CD4-positive, CD25-positive, alpha-beta regulatory T cell (primary cell): ENCODE results near the gene HPCAL1. TPM values are rescaled to one million over a fixed set of nuclear protein-coding genes. Genes with fewer than 3 reads are reported as not detected.

ENCODE experiments used
- ATAC-seq, 2 donors: fragments of 150-1000 bp; cut with Tn5 transposase; one replicate each; pipeline ENCODE4 v1.10.0; 2021; ENCODE audit warnings: low read depth in 2 of 2, moderate number of reproducible peaks in 2 of 2, moderate library complexity in 1 of 2
- DNase-seq, 3 donors: peaks; one replicate each; pipeline versions ENCODE4 v3.0.0 to v3.0.0-alpha.2; 2012 to 2022; ENCODE audit warnings: mixed read lengths in 1 of 3
- H3K27ac ChIP-seq: one replicate; pipeline ENCODE4 v1.7.0; 2013; ENCODE audit warnings: mild to moderate bottlenecking, low read length; ENCODE audit not compliant: insufficient read depth, poor library complexity, severe bottlenecking
- H3K27me3 ChIP-seq: one replicate; pipeline ENCODE4 v1.7.0; 2013; ENCODE audit warnings: low read length; ENCODE audit not compliant: control insufficient read depth, insufficient read depth
- H3K36me3 ChIP-seq: one replicate; pipeline ENCODE4 v1.7.0; 2013; ENCODE audit warnings: mild to moderate bottlenecking, low read length, moderate library complexity; ENCODE audit not compliant: control insufficient read depth, insufficient read depth
- H3K4me1 ChIP-seq: 2 replicates; pipeline ENCODE4 v1.7.0; 2013; ENCODE audit warnings: mild to moderate bottlenecking, low read length; ENCODE audit not compliant: insufficient read depth, control insufficient read depth, poor library complexity, severe bottlenecking
- H3K4me3 ChIP-seq: one replicate; pipeline ENCODE4 v1.7.0; 2013; ENCODE audit warnings: low read depth, mild to moderate bottlenecking, low read length, moderate library complexity
- H3K9me3 ChIP-seq, 2 experiments: 1 replicate in 1 of 2; 2 replicates in 1 of 2; pipeline ENCODE4 v1.7.0; 2013; ENCODE audit warnings: low read length in 2 of 2, mild to moderate bottlenecking in 1 of 2, moderate library complexity in 1 of 2; ENCODE audit not compliant: control insufficient read depth in 2 of 2
- H3K27ac Mint-ChIP-seq, 3 donors: one replicate each; pipeline ENCODE4 v1.8.0; 2020 to 2022; ENCODE audit warnings: mild to moderate bottlenecking in 3 of 3, mixed read lengths in 3 of 3, moderate library complexity in 2 of 3
- H3K27me3 Mint-ChIP-seq: one replicate; pipeline ENCODE4 v1.8.0; 2022; ENCODE audit warnings: mild to moderate bottlenecking, mixed read lengths
- H3K36me3 Mint-ChIP-seq: one replicate; pipeline ENCODE4 v1.8.0; 2020; ENCODE audit warnings: mixed read lengths
- H3K4me1 Mint-ChIP-seq, 4 donors: one replicate each; pipeline ENCODE4 v1.8.0; 2020 to 2022; ENCODE audit warnings: mixed read lengths in 4 of 4, mild to moderate bottlenecking in 1 of 4
- H3K4me3 Mint-ChIP-seq, 4 donors: one replicate each; pipeline ENCODE4 v1.8.0; 2020 to 2022; ENCODE audit warnings: mild to moderate bottlenecking in 4 of 4, mixed read lengths in 4 of 4, moderate library complexity in 3 of 4
- H3K9me3 Mint-ChIP-seq, 7 donors: one replicate each; pipeline ENCODE4 v1.8.0; 2020 to 2022; ENCODE audit warnings: mixed read lengths in 7 of 7, mild to moderate bottlenecking in 3 of 7, moderate library complexity in 2 of 7
- polyA plus RNA-seq, 4 donors: library from polyadenylated mRNA; unstranded; fragments of 300-500 nt; fragmentation: Illumina TruSeq; gene quantifications; one replicate each; pipeline ENCODE4 v1.2.3, GENCODE V29; 2021
- total RNA-seq: library from RNA; stranded (reverse); gene quantifications from one replicate; pipeline ENCODE4 v1.2.3, GENCODE V29; 2022

HPCAL1 gene
- total and polyA plus RNA-seq, 5 donors from 2014 or later = 33.8 to 95.6 (median 84.8) TPM

DNA sequence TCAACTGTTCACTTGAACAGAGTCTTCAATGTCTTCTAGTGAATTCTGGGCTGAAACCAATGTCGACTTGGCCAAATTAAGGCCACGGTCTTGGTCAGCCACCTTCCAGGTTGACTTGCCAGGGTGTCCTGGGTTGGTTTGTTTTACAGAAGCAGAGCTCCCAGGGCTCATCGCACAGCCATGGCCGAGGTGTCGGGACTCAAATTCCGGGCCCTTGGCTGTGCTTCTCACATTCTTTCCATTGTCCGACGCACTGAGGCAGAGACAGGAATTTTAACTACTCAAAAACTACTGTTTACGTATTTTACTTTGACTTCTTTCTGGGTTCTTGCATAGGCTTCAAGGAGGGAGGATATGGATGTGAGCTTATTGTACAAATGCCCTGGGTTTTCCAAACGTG, 51.7 kb downstream of the HPCAL1 start:
- H3K4me1 ChIP-seq = no peaks in the 10 kb centered on the region
- ATAC-seq (no peak), DNase-seq (no peak)
- Mint-ChIP-seq H3K4me1 (peaks cover 0 to 49% (median 20%) of the 10 kb centered on the region in 4 donors), H3K4me3 (no peak overlapping the region), H3K36me3 (peaks cover 27% of the 10 kb centered on the region), H3K27ac (peak overlapping the region in 1 of 3 donors; percentile 81), H3K27me3 (no peaks in the 10 kb centered on the region), H3K9me3 (no peaks in the 10 kb centered on the region)
- H3K27ac ChIP-seq = no peak overlapping the region
- peaks cover 9% of the 10 kb centered on the region for H3K36me3 ChIP-seq
- no peaks in the 10 kb centered on the region for H3K27me3 ChIP-seq
- H3K4me3 ChIP-seq = no peak overlapping the region
- H3K9me3 ChIP-seq = no peaks in the 10 kb centered on the region

DNA sequence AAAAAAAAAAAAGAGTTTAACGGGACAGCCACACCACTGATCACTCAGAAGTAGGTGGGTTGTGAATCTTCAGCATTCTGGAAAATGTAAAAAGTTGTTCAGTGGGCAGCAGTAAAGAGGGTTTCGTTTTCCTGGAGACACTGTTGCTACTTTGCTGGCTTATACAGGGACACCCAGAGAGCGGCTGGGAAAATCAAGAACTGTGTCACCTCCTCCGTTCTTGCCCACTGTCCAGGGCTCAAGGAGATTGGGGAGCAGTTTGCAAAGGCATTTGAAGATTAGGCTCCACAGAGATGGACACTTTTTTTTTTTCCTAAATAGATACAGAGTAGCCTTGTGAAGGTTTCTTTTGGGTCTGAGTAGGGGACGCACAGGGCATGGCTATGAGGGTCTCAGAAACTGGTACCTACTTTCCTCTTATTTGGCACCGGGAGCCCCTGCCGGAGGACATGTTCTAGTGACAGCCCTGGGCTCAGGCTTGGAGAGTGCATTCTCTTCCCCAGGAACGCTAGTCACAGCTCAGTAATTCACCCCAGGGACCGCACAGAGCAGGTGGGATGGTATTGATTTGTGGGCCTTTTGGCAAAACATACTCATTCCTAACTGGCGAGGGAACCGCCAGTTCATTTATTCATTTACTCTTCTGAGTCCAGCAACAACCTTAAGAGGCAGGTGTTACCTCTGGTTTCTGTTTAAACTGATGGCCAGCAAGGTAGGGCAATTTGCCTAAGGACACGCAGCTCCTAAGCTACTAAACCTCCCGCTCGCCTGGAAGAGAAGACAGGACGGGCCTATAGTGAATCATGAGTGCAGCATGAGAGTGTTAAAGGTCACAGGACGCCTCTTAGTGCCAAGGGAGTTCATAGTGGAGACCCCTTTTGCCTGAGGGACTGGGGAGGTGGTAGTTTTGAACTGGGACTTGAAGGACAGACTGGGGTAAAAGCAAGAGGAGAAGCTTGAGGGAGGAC, 53.1 kb downstream of the HPCAL1 start:
- H3K27ac ChIP-seq = no peak overlapping the region
- peaks cover 9% of the 10 kb centered on the region for H3K36me3 ChIP-seq
- H3K27ac Mint-ChIP-seq = peak overlapping the region in 2 of 3 donors; percentile 40 to 69
- ATAC-seq = no peak
- no peak overlapping the region for H3K4me3 ChIP-seq
- no peak for DNase-seq
- H3K9me3 Mint-ChIP-seq = no peaks in the 10 kb centered on the region
- no peak overlapping the region for H3K4me3 Mint-ChIP-seq
- H3K27me3 Mint-ChIP-seq = no peaks in the 10 kb centered on the region
- H3K4me1 Mint-ChIP-seq = peaks cover 0 to 50% (median 17%) of the 10 kb centered on the region in 4 donors
- no peaks in the 10 kb centered on the region for H3K9me3 ChIP-seq
- peaks cover 24% of the 10 kb centered on the region for H3K36me3 Mint-ChIP-seq
- H3K27me3 ChIP-seq = no peaks in the 10 kb centered on the region
- H3K4me1 ChIP-seq = no peaks in the 10 kb centered on the region

DNA sequence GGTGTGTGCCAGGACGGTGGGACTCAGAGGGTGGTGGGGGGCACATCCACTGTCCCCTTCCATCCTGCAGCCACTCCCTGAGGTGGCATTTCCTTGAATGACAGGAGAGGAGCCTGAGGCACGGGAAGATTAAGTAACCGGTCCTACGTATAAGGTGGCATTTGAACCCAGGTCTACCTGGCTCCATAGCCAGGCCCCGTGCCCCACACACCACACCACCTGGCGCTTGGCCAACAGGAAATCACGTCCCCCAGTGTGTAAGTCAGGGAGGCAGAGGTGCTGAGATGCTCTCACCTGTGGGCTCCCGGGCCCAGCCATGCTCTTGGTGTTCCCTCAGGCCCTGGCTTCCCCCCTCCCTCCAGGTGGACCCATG, 53.7 kb downstream of the HPCAL1 start:
- H3K27ac Mint-ChIP-seq = peak overlapping the region in 2 of 3 donors; percentile 40 to 69
- peaks cover 0 to 47% (median 17%) of the 10 kb centered on the region in 4 donors for H3K4me1 Mint-ChIP-seq
- H3K4me3 Mint-ChIP-seq = no peak overlapping the region
- Histone ChIP-seq H3K4me3 (no peak overlapping the region), H3K9me3 (no peaks in the 10 kb centered on the region), H3K4me1 (no peaks in the 10 kb centered on the region), H3K27ac (no peak overlapping the region), H3K36me3 (peaks cover 9% of the 10 kb centered on the region), H3K27me3 (no peaks in the 10 kb centered on the region)
- DNase-seq (no peak), ATAC-seq (no peak)
- peaks cover 19% of the 10 kb centered on the region for H3K36me3 Mint-ChIP-seq
- no peaks in the 10 kb centered on the region for H3K9me3 Mint-ChIP-seq
- H3K27me3 Mint-ChIP-seq = no peaks in the 10 kb centered on the region

DNA sequence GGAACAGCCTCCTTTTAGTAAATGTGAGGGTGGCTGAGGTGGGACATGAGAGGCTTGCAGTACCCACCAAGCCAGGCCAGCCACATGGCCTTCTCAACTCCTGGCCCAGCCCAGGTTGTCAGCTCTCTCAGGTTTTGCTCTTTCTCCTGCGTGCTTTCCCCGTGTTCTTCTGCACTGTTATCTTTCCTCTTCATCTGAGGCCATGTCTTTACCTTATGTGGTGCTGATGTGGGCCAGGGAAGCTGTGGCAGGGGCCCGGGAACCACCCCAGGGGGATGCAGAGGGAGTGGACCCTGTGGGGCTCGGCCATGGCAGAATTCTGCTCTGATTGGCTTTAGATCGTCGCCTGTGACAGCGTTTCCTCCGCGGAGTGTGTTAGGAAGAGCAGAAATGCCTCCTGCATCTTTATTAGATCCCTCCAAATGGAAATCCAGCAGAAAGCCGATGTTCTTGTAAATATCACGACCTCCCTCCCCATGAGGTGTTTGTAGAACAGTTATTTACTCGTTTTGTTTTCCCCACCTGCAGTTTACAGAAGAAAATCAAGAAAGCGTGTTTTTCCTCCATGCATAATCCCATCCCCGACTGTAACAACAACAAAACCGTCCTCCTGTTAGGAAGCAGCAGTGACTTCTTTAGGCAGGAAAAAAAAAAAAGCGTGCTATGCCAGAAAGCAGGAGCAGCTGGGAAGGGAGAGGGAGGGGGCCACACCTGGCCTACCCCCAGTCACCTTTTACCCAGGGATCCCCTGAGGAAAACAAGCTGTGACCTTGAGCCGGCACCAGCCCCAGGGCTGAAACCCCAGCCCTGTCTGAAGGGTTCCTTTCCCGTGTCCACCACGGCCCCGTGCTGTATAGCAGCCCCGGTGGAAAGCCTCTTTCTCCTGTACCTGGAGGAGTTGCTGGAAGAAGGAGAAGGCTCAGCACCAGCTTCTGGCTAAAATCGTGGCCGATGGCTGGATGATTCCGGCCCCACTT, 54.8 kb downstream of the HPCAL1 start:
- no peak for ATAC-seq
- Mint-ChIP-seq H3K4me3 (peak overlapping the region in 1 of 4 donors; percentile 51), H3K36me3 (peaks cover 18% of the 10 kb centered on the region)

DNA sequence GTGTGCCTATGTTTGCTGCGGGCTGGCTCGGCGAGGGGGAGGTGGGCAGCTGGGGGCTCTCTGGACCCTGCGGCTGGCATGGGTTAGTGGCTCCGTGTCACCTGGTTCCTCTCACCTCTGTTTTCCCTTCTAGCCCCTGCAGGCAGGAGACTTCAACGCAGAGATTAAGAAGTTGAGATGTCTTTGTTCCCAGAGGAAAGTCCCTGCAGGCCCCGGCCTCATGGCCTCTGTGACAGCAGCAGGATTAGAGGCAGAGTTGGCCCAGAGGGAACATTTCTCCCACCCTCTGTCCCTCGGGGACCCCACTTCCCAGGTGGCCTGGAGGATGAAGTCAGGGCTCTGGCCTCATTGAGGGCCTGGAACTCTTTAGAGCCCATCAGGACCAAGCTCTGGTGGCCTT, 56.5 kb downstream of the HPCAL1 start:
- Histone ChIP-seq H3K27ac (no peak overlapping the region), H3K4me3 (no peak overlapping the region), H3K27me3 (no peaks in the 10 kb centered on the region), H3K9me3 (no peaks in the 10 kb centered on the region), H3K4me1 (no peaks in the 10 kb centered on the region), H3K36me3 (peaks cover 4% of the 10 kb centered on the region)
- no peaks in the 10 kb centered on the region for H3K9me3 Mint-ChIP-seq
- no peak overlapping the region for H3K4me3 Mint-ChIP-seq
- DNase-seq (no peak), ATAC-seq (no peak)
- peaks cover 18% of the 10 kb centered on the region for H3K36me3 Mint-ChIP-seq
- peak overlapping the region in 1 of 3 donors; percentile 46 for H3K27ac Mint-ChIP-seq
- no peaks in the 10 kb centered on the region for H3K27me3 Mint-ChIP-seq
- H3K4me1 Mint-ChIP-seq = peaks cover 0 to 47% (median 15%) of the 10 kb centered on the region in 4 donors

More for the DNA sequence above, 54.8 kb downstream of the HPCAL1 start:
- Histone ChIP-seq H3K36me3 (peaks cover 9% of the 10 kb centered on the region), H3K27me3 (no peaks in the 10 kb centered on the region), H3K4me3 (no peak overlapping the region), H3K9me3 (no peaks in the 10 kb centered on the region), H3K27ac (no peak overlapping the region), H3K4me1 (no peaks in the 10 kb centered on the region)
- H3K27ac Mint-ChIP-seq = peak overlapping the region in 1 of 3 donors; percentile 69
- peaks cover 0 to 45% (median 19%) of the 10 kb centered on the region in 4 donors for H3K4me1 Mint-ChIP-seq
- no peaks in the 10 kb centered on the region for H3K9me3 Mint-ChIP-seq
- no peak for DNase-seq
- no peaks in the 10 kb centered on the region for H3K27me3 Mint-ChIP-seq

DNA sequence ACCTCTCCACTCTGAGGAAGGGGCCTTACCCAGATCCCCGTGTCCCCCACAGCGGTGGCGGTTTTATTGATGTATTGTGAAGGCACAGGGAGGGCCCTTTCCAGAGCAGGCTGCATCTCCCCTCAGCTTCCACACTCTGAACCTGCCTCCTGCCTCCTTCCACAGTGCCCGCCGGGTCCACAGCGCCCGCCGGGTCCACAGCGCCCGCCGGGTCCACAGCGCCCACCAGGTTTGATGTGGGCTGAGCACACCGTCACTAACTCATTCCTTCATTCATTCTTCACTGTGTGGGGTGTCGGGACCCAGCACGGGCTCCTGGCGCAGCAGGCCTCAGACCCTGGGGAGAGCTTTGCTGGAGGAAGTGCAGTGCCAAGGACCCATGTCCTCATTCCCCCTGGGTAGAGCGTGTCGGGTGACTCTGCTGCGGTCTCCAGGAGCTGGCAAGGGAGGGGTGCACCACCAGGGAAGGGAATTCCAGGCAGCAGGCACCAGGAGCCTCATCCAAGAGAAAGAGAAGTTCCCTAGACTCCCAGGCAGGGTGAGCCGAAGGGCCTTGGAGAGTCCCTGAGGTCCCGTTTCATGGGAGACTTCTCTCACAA, 57.1 kb downstream of the HPCAL1 start:
- Histone ChIP-seq H3K27me3 (no peaks in the 10 kb centered on the region), H3K9me3 (no peaks in the 10 kb centered on the region), H3K27ac (no peak overlapping the region), H3K4me1 (no peaks in the 10 kb centered on the region), H3K36me3 (no peaks in the 10 kb centered on the region), H3K4me3 (no peak overlapping the region)
- H3K4me1 Mint-ChIP-seq = peaks cover 0 to 46% (median 15%) of the 10 kb centered on the region in 4 donors
- no peak overlapping the region for H3K4me3 Mint-ChIP-seq
- no peak for DNase-seq
- no peak for ATAC-seq
- peaks cover 14% of the 10 kb centered on the region for H3K36me3 Mint-ChIP-seq
- no peaks in the 10 kb centered on the region for H3K27me3 Mint-ChIP-seq
- H3K9me3 Mint-ChIP-seq = no peaks in the 10 kb centered on the region
- H3K27ac Mint-ChIP-seq = peak overlapping the region in 1 of 3 donors; percentile 46

DNA sequence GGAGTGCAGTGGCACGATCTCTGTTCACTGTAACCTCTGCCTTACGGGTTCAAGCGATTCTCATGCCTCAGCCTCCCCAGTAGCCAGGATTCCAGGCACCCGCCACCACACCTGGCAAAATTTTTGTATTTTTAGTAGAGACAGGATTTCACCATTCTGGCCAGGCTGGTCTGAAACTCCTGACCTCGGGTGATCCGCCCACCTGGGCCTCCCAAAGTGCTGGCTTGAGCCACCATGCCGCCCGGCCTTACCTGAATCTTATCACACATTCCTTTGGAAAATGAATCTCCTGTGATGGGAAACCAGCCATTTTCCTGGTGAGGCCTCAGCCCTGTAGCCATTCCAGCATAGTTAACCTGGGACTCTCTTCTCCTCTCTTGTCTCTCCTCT, 57.8 kb downstream of the HPCAL1 start:
- H3K27ac ChIP-seq = no peak overlapping the region
- H3K36me3 ChIP-seq = no peaks in the 10 kb centered on the region
- H3K9me3 ChIP-seq = no peaks in the 10 kb centered on the region
- H3K4me3 ChIP-seq = no peak overlapping the region
- Mint-ChIP-seq H3K27me3 (no peaks in the 10 kb centered on the region), H3K4me1 (peaks cover 0 to 48% (median 16%) of the 10 kb centered on the region in 4 donors), H3K9me3 (no peaks in the 10 kb centered on the region), H3K27ac (peak overlapping the region in 2 of 3 donors; percentile 18 to 84), H3K4me3 (no peak overlapping the region), H3K36me3 (peaks cover 14% of the 10 kb centered on the region)
- H3K4me1 ChIP-seq = no peaks in the 10 kb centered on the region
- ATAC-seq (no peak), DNase-seq (no peak)
- H3K27me3 ChIP-seq = no peaks in the 10 kb centered on the region
